Gastroesophageal sphincter (tissue), 3 donors: Measurements from ENCODE around the gene PRAC1.

Experiments
- CTCF ChIP-seq, 4 experiments: fragments of 200-600 bp in 2 of 4; fragments of 450-650 bp in 2 of 4; sonication (generic) in 1 of 4; IDR thresholded peaks; one replicate each; pipeline ENCODE4 v1.5.1; 2017 to 2019; ENCODE audit warnings: antibody characterized with exemption in 4 of 4, mild to moderate bottlenecking in 2 of 4, moderate library complexity in 2 of 4
- EP300 ChIP-seq: sonication (generic); formaldehyde crosslinking; IDR thresholded peaks from one replicate; pipeline ENCODE4 v1.6.1; 2017; ENCODE audit warnings: antibody characterized with exemption, mild to moderate bottlenecking
- POLR2A ChIP-seq, 2 donors: fragments of 450-650 bp; IDR thresholded peaks; one replicate each; pipeline ENCODE4 v1.6.1; 2017; ENCODE audit warnings: antibody characterized with exemption in 2 of 2, mild to moderate bottlenecking in 2 of 2, moderate library complexity in 1 of 2

- TF ChIP-seq CTCF (IDR thresholded peaks at IDR 0.05) (no peak), EP300 (no peak), POLR2A (IDR thresholded peaks at IDR 0.05) (no peak)
Observed at GRCh38 chr17:48715496-48716399, 6.6 kb downstream of the PRAC1 start.
